ENCODE data around the gene EXOSC7.

EXOSC7 gene

DNA sequence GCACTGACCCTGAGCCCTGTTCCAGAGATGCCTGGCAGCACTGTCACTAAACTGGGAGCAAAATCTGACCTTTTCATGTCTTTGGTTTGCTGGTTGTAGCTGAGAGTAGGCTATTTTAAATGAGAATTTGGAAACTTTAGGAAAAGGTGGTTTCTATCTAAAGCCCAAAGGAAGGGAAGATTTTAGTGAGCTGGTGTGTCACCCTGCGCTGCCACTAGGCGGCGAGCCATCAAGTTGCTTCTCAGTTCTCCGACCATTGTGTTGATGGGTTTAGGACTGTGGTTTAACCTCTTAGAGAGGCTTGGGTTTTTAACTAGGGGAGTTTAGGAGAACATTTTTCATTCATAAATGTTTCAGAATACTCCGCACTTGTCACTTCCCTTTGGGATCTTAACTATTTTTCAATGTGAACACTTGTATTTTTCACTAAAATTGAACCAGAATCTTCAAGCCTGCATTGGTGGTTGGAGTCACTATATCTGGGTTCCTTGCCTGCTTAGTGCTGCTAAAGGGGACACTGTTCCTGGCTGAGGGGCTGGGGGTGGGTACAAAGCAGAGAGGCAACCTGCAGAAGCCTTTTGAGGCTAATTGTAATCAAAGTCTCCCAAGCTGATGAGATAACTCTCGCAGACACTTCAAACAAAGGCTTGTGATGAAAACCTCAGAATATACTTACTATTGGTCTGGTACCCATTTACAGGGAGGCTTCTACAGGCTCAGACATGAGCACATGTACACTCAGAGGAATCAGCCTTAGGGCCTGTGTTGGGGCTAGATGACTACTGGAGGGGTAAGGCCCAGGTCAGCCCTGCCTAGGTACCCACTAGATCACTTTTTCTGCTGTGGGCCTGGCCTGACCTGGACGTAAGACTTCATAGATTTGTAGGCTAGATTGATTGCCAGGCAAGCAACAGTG is 16.8 kb downstream of the EXOSC7 start:
- DNase-seq (ENCODE audit: low read depth), result no peak

DNA sequence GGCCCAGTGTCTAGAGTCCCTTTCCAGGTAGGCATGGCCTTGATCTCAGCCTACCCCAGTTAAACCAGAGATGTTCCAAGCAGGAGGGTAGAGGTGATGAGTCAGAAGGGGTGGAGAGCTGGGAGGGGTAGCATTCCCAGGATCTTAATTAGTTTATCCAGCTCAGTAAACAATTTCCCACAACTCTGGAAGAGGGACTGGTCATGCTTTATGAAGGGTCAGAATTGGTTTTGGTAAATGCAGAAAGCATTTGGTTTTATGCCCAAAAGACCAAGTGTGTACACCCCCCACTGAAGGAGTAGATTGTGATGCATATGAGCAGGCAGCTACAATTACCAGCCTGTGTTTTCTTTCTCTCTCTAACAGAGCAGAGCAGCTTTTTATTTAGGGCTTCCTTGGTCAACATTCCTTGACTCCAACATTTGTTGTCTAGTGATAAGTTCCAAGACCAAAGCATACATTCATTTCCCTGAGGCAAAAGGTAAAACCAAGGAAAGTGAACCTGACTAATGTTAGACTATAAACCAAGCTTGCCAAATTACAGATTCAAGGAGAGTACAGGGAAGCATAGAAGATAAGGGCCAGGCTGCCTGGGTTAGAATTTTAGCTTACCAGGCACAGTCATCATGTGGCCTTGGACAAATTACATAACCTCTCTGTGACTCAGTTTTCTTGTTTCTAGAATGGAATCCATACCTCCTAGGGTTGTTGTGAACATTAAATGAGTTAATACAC is 17.6 kb downstream of the EXOSC7 start:
- no peak for DNase-seq (ENCODE audit: low read depth)

DNA sequence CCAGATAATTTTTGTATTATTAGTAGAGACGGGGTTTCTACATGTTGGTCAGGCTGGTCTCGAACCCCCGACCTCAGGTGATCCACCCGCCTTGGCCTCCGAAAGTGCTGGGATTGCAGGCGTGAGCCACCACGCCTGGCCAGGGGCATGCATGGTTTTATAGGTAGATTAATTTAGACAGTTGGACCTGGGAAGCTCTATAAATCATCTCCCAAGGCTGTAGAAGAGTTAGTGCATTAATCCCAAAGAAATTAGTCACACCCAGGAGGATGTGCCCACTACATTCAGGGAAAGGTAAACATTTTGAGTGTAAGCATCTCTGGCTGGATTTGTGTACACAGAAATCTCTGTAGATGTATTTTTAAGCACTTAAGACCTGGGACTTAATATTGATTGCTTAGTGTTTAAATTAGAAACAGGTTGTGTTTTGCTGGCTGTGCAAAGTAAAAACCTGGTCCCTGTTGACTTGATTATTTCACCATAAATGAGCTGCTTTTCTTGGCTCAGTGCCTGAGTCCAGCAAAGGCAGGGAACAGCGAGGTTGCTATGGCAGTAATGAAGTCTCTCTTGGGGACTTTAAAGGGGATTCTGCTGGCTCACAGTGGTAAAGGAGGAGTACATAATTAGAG is 19.2 kb downstream of the EXOSC7 start:
- DNase-seq (ENCODE audit: low read depth), result no peak

DNA sequence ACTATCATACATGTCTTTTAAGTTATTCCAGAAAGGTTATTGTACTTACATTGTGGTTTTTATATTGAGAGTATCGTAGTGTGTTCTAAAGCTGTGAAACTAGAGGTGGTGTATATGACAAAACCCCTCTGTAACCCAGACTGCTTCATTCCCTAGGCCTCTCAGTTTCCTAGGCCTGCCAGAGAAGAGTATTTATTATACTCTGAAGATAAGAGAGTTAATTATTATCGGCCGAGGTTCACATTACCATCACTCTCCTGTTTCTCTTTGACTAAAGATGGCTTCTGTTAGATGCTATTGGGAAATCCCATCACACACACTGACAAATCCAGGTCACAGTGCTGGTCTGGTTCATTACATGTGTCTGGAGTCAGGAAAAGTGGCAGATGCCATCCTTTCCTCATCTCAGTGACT is 20.5 kb downstream of the EXOSC7 start:
- no peak for DNase-seq (ENCODE audit: low read depth)

DNA sequence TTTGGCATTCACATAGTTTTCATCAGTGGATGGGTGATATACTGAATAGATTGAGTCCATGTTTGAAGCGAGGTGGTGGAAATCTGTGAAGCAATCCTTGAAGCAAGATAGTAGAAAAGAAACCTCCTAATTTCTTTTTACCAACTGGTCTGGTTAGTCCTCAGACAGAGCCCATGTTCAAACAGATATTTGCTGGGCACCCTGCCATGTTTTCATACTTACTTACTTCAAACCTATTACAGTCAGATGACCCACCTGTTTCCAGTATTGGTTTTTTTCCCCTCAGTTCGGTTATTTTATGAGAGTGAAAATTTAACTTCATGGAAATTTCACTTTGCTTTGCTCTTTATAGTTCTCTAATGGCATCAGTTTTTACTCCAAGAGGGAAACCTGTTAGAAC is 23.7 kb downstream of the EXOSC7 start:
- DNase-seq (ENCODE audit: low read depth), result no peak

DNA sequence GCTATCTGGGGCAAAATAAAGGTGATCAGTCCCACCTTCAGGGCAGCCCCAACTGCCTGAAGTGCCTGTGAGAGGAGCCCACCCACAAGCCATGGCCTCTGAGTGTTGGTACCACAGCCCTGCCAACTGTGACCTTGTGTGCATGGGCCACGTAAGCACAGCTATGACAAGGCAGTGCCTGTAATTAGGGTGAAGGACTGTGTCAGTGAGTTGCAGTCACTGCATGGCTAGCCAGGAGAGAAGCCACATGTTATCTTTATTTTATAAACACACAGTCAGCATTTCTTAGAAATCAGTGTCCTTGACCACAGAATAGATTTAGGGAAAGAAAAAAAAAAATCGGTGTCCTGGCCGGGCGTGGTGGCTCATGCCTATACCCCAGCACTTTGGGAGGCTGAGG is 24.8 kb downstream of the EXOSC7 start:
- no peak for DNase-seq (ENCODE audit: low read depth)

DNA sequence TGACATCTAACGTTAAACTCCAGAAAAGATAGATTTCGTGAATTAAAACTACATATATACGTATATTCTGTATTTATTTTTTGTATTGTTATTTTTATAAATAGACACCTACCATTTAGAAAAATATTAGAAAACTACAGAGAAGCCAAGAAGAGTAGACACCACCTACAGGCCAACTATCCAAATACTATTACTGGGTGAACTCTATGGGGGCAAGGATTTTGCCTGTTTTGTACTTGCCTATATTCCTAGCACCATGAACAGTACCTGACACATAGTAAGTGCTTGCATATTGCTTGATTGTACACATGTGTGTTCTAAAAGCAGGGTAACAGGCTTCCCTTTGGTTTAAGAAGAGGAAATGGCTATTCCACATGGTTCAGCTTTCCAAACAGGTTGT is 25.7 kb downstream of the EXOSC7 start:
- DNase-seq (ENCODE audit: low read depth), result no peak

DNA sequence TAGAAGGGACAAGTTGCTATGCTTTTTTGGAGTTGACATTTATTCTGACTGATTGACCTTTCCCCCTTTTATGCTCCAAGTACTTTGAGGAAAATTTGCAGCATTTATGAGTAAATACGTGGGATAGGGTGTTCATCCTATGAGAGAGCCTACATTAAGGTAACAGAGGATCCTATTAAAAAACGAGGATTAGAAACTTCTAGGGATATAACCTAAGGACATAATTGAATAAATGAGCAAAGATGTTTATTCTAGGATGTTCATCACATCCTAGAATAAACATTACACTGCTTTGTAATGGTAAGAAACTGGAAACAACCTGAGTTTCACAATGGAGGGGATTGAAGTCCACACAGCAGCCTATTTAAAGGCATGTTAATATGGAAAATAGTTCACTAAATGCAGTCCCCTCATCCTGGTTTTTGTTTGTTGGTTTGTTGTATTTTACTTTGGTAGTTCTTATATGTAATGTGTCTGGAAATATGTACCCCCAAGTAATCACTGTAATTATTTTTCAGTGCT is 26.2 kb downstream of the EXOSC7 start:
- no peak for DNase-seq (ENCODE audit: low read depth)

DNA sequence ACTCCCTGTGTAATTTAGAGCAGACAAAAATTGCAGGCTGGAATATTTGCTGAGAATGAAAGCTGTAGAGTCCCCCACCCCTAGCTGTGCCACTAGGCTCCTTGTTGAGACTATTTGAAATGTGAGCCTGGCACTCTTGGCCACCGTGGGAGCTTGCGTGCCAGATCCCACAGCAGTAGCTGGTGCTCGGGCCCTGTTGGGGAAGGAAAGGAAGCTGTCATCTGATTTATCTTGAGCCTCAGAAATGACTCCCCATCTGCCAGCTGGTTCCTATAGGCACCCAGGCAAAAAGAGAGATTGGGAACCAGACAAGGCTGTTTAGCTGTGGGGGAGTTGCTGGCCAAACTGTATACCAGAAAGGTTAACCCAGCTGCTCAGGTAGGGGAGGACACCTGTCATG is 26.7 kb downstream of the EXOSC7 start:
- no peak for DNase-seq (ENCODE audit: low read depth)

DNA sequence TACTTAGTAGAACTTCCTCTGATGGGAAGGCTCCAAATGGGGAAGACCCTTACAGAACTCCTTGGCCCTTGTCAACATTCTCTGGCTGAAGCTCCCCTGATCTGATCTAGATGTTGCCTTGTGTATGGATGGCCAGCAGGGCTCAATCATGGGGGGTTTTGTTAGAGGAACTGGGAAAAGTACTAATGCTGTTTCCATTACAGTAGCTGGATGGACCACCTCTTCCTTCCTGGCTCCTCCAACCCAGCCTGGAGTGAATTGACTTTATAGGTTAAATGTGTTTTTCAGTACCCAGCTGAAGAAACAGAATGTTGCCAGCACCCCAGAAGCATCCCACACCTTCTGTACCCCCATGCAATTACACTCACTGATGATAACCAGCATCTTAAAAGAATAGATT is 27.4 kb downstream of the EXOSC7 start:
- DNase-seq (ENCODE audit: low read depth), result no peak

DNA sequence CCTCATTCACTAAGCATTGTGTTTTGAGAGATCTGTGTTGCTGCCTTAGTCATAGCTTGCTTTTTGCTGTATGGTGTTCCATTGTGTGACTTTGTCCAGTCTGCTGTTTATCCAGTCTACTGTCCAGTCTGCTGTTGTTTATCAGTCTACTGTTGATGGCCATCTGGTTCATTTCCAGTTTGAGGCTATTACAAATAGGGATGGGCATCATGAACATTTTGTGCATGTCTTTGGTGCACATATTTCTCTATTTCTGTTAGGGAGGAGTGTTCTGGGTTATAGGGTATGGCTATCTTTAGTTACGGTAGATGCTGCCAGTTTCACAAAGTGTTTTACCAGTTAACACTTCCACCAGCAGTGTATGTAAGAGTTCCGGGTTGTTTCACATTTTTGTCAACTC is 27.8 kb downstream of the EXOSC7 start:
- DNase-seq (ENCODE audit: low read depth), result no peak

DNA sequence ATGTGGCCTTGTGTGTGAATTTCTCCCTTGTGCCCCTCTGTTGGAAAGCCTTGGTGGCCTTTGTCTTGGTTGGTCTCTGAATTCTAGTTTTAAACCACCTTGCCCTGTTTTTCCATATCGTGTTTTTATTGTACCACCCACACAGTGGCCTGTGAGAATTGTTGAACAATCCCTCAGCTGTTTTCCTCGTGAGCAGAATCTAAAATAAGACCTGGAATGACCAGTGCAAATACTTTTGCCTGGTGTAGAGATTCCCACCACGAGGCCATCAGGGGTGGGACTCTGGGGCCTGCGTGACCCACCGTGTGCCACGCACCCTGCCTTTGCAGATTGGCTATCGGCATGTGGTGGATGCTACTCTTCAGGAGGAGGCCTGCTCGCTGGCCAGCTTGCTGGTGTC is 31.0 kb downstream of the EXOSC7 start:
- no peak for DNase-seq (ENCODE audit: low read depth)

DNA sequence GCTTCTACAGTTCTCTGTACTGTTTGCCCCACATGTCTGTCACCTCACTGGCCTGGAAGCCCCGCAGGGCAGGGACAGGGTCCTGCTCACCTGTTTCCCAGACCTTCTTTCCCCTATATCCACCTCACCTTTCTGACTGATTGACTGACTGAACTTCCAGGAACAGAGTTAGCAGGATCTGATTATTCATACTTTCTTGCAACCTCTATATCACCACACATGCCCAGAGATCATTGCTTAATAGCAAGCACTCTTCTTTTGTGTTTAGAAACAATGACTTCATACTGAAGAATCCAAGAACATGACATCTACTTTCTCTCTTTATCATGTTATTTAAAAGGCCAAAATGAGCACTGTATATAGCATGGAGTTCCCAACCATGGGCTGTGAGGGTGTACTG is 32.1 kb downstream of the EXOSC7 start:
- DNase-seq (ENCODE audit: low read depth), result no peak

DNA sequence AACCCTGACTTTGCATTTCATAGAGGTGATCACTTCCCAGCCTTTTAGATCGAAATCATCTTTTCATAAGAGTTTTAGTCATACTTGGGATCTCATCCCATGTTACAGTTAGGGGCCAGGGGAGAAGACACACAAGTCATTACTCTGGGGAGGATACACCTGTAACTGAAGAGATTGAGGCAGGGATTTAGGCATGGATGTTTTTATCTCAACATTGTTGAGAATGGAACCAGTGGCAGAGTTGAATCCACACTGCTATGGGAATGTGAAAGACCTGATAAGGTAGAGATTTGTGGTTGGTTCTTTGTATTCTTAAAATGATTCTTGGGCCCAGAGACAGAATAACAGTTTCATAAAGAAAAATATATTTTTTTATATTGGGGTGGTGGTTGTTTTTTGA is 33.8 kb downstream of the EXOSC7 start:
- DNase-seq (ENCODE audit: low read depth), result no peak

DNA sequence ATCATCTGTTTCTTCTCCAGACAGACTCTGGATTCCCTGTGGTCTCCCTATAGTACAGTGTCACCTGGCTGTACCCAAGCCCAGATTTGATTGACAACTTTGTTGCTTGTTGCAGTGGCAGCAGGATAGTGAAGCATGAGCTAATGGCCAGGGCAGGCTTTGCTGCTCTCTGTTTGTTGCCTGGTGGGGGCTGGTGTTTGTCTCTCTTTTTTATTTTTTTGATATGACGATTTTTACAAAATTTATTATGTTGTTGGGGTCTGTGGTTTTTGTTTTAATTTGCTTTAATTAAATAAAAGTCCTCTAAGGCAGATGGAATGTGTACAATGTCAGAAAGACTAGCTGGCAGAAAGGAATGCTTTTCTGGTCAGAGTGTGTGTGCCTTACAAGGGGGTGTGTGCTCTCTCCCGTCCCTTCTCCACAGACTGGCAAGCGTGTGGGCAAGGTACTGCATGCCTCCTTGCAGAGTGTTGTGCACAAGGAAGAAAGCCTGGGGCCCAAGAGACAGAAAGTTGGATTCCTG is 34.8 kb downstream of the EXOSC7 start:
- DNase-seq (ENCODE audit: low read depth), result no peak

DNA sequence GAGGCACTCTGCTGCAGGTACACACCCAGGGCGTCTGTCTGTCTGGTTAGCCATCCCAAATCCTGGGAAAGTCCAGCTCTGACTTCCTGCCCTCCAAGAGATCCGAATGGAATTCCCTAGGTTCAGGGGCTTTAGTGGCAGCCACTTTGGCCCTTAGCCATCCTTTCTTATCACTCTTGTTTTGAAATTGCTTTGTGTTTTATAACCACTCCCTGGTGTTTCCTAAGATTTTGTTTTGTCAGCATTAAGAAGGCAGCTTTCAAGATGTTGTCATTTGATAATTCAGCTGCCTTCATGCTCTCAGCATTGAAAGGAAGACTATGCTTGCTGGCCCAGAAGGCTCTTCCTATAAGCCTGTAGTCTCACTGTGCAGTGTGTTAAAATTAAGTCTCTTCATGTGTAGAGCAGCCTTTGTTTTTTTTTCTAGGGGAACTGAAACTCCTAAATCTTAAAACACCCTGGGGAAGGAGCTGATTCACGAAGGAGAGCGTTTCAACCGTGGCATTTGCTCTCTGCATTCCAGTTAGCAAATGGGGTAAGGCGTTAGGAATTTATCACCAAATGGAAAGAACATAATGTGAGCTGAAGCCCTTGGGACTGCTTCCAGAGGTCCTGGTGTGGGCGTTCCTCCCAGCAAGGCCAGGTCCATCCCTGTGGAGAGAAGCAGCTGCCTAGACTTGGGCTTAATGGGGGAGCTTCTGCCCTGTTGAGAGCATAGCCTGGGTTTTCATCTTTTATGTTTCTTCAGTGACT is 35.9 kb downstream of the EXOSC7 start:
- no peak for DNase-seq (ENCODE audit: low read depth)

DNA sequence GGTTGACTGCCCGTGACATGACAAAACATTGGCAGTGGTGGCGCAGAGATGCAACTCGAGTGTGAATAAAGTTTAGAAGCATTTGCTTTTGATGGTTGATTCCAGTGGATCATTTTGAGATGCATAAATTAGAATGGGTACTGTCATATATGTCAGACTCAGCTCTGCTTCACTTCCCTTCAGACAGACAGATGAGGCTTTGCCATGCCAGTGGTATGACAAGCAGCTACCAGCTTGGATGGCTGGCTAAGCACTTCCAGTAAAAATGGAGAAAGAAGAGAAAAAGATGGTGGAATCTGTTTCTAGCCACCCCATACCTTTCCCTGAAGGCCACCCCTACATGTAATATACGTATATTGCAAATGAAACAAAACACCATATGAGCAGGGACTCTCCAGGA is 36.5 kb downstream of the EXOSC7 start:
- DNase-seq (ENCODE audit: low read depth), result no peak

DNA sequence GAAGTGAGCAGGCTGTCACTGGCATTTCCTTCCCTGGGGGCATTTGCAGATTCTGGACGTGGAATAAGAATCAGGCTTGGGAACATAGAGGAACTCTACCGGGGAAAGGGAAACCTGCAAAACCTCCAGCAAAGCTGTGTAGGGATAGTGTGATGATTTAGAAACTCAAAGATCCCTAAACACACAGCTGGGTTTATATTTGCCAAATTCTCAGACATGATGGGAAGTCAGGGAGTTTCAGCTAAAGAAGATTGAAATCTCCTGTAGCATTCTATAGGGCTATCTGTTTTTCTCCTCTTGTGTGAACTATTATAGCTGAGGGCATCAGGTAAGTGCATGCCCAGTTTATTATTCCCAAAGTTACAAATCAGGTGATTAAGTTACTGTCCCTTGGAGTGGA is 40.9 kb downstream of the EXOSC7 start:
- no peak for DNase-seq (ENCODE audit: low read depth)

DNA sequence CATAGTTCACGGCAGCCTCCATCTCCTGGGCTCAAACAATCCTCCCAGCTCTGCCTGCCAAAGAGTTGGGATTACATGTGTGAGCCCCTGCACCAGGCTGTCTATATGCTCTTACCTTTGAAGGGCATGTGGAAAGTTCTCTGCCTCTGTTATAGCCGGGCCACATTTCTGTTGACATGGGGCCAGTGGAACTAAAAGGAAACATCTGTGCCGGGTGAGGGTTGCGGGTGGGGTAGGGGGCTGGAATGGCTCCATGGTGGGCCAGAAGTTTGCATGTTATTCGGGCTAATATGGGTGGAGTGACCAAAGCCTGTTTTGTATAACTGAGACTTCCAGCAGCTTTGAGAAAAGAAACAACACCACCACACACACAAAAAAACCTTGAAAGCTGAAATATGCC is 41.8 kb downstream of the EXOSC7 start:
- no peak for DNase-seq (ENCODE audit: low read depth)

DNA sequence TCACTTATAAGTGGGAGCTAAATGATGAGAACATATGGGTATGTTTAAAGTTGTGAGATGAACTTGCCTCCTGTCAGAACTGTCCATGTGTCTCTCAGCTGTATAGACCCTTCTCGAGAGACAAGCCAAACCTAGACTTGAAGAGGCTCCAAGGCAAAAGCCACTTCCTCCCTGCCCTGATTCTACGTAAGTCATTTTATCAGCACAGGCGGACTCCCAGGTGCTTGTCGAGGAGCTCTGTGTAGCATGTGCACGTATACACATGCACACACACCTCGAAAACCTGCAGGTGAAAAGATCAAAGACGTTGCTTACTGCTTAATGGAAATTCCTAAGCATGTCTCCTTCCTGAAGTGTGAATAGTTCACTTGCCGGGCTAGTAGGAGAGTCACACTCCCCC is 44.5 kb downstream of the EXOSC7 start:
- no peak for DNase-seq (ENCODE audit: low read depth)

DNA sequence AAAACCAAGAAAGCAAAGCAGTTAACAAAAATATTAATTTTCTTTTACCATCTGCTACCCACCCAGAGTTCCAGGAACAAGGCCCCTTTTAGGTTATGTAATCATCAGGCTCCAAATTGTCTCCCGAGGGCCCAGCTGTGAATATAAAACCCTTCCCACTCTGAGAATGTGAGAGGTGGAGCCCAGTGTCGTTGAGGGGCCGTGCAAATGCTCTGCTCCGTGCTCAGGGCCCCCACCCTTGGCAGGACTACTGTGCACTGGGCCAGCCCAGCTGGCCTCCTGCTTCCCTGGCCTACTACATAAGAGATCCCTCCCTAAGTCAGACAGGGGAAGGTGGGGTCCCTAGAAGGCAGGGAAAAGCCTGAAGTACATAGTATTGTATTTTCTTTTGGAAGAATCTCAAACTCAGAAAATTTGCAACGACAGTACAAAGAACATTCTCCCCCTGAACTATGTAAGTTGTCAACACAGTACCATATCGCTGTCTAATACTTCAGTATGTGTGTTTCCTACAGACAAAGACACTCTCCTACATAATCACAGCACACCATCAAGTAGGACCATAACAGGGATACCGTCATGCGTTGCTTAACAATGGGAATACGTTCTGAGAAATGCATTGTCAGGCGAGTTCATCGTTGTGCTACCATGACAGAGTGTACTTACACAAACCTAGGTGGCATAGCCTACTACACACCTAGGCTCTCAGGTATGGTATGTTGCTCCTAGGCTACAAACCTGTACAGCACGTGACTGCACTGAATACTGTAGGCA is 45.7 kb downstream of the EXOSC7 start:
- DNase-seq (ENCODE audit: low read depth), result no peak

All from stimulated activated CD8-positive, alpha-beta memory T cell treated with anti-CD3 and anti-CD28 coated beads, Interleukin-12 subunit alpha, Interleukin-12 subunit beta, amount 100 ng/mL, for 1 hour (primary cell).